Measurements from ENCODE around the gene PDIA6.

PDIA6 gene

DNA sequence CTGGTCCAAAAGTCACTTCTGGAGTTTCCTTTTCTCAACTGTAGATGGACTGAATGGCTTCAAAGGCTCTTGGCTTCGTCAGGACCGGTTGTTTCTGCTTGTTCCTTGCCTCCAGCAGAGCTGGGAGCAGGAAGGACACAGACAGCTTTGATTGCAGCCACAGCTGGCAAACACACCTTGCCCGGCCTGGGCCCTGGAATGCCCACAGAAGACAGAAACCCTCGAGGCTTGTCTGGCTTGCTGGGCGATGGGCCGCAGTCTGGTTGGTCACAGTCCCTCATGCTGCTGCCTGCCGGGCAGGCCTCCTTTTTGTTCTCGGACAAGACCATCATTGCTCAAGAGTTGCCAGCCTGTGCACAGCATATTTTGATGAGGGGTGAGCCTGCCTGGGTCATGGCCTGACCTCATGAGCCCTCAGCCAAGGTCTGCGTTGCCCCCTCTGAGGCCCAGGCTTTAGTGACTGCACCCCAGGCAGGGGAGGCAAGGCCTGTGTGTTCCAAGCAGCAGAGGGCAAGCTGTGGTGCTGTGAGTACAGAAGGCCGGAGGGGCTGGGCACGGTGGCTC is 53.4 kb downstream of the PDIA6 start:
- DNase-seq (ENCODE audit: low read depth): no peak
- TF ChIP-seq, protein P1, sequence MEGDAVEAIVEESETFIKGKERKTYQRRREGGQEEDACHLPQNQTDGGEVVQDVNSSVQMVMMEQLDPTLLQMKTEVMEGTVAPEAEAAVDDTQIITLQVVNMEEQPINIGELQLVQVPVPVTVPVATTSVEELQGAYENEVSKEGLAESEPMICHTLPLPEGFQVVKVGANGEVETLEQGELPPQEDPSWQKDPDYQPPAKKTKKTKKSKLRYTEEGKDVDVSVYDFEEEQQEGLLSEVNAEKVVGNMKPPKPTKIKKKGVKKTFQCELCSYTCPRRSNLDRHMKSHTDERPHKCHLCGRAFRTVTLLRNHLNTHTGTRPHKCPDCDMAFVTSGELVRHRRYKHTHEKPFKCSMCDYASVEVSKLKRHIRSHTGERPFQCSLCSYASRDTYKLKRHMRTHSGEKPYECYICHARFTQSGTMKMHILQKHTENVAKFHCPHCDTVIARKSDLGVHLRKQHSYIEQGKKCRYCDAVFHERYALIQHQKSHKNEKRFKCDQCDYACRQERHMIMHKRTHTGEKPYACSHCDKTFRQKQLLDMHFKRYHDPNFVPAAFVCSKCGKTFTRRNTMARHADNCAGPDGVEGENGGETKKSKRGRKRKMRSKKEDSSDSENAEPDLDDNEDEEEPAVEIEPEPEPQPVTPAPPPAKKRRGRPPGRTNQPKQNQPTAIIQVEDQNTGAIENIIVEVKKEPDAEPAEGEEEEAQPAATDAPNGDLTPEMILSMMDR (IDR thresholded peaks at IDR 0.05; ENCODE audit: control insufficient read depth, extremely low read depth, insufficient read depth): no peak
- H3K4me3 ChIP-seq (ENCODE audit: low read depth, low read length): no peak overlapping the region

GRCh38 chr2:10757814-10758286 is 54.7 kb downstream of the PDIA6 start:
- TF ChIP-seq, protein P1 (IDR thresholded peaks at IDR 0.05; ENCODE audit: control insufficient read depth, extremely low read depth, insufficient read depth): no peak
- no peak for DNase-seq (ENCODE audit: low read depth)
- H3K4me3 ChIP-seq (ENCODE audit: low read depth, low read length): no peak overlapping the region

- DNase-seq (ENCODE audit: low read depth): no peak
- TF ChIP-seq, protein P1 (IDR thresholded peaks at IDR 0.05; ENCODE audit: control insufficient read depth, extremely low read depth, insufficient read depth): no peak
- H3K4me3 ChIP-seq (ENCODE audit: low read depth, low read length): no peak overlapping the region
These were observed 57.0 kb downstream of the PDIA6 start for GRCh38 chr2:10755621-10756020.

- no peak overlapping the region for H3K4me3 ChIP-seq (ENCODE audit: low read depth, low read length)
- no peak for DNase-seq (ENCODE audit: low read depth)
- TF ChIP-seq, protein P1 (IDR thresholded peaks at IDR 0.05; ENCODE audit: control insufficient read depth, extremely low read depth, insufficient read depth): no peak
These were observed 58.7 kb downstream of the PDIA6 start for GRCh38 chr2:10753876-10754275.

- no peak for DNase-seq (ENCODE audit: low read depth)
- no peak overlapping the region for H3K4me3 ChIP-seq (ENCODE audit: low read depth, low read length)
- TF ChIP-seq, protein P1 (IDR thresholded peaks at IDR 0.05; ENCODE audit: control insufficient read depth, extremely low read depth, insufficient read depth): no peak
These were observed 59.4 kb downstream of the PDIA6 start for GRCh38 chr2:10753156-10753555.

DNA sequence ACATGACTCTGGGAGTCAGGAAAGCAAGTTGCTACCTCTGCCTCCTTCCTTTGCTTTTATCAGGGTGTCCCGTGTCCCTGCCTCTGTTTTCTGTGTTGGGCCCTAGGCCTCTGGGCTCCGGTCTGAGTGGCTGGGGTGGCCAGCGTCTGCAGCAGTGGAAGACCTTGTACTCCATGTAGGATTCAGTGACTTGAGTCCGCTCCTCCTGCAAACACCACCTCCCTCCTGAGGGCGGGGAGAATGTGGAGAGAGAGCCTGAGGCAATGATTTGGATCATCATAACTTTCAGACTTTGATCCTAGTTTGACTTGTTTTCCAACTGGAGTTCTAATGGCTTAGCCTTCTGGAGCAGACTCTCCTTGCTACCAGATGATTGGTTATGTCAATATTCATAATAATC is 60.3 kb downstream of the PDIA6 start:
- TF ChIP-seq, protein P1 (IDR thresholded peaks at IDR 0.05; ENCODE audit: control insufficient read depth, extremely low read depth, insufficient read depth): no peak
- H3K4me3 ChIP-seq (ENCODE audit: low read depth, low read length): no peak overlapping the region
- DNase-seq (ENCODE audit: low read depth): no peak

- TF ChIP-seq, protein P1 (IDR thresholded peaks at IDR 0.05; ENCODE audit: control insufficient read depth, extremely low read depth, insufficient read depth): no peak
- no peak overlapping the region for H3K4me3 ChIP-seq (ENCODE audit: low read depth, low read length)
- no peak for DNase-seq (ENCODE audit: low read depth)
These were observed 62.0 kb downstream of the PDIA6 start for GRCh38 chr2:10750610-10751009.

Measured in LNCaP clone FGC (cell line).